NCI-H446 treated with DMSO at 0.1 percent for 48 hours (cell line): ENCODE measurements around the gene NAALADL2.
A peak's percentile ranks its signal among the peaks of the same experiment; 100 is the strongest.
"Not testable (repeated sequence)": the region's sequence is repeated elsewhere in the genome, so short reads cannot be mapped to it uniquely, and the experiment has no call there.

Source experiments
- DNase-seq: peaks from one replicate; lab custom pipeline; 2025; lab: John Stamatoyannopoulos, UW

NAALADL2 gene

DNA sequence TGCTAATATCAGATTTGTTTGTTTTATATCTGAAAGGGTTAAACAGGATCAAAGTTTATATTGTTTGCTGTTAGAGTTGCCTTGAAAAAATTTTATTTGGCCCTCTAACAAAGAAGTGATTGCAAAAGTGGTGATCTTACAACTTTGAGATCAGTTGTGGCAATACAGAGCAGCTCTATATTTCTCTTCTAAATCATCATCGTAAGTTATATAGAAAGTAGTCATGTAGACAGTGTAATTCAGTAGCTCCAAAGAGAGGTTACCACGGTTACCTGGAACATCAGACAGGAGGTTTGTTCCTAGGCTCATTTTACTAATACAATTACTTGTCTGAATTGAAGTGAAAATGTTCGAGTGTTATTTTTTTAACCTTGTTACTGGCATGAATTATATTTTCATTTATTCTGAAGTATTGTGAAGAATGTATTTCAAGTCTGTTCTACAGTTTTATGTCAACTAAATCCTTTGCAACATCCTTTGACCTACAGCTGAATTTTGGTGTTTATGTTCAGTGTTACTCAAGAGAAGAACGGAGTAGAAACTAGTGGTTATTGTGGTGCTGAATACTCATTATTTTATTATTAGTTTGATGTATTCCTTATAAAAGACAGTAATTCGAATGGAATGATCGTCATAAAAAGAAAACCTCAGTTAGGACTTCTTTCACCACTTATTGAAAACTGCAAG is 214.2 kb downstream of the NAALADL2 start:
- no peak for DNase-seq

DNA sequence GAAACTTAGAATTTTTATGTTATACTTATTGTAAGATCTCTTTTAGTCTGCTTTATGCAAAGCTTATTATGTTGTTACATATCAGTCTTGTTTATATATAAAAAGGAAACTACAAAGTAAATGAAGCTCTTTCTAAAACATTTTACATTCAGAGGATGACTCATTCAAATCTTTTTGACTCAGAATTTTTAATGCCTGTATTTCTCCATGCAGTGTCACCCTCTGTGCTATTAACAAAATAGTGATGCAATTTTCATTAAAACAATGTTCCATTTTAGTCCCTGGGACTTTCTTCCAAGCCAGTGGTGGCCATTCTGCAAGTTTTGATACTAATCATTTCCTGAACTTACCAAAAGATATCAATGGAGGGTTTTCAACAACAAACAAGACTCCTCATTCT is 216.1 kb downstream of the NAALADL2 start:
- no peak for DNase-seq

DNA sequence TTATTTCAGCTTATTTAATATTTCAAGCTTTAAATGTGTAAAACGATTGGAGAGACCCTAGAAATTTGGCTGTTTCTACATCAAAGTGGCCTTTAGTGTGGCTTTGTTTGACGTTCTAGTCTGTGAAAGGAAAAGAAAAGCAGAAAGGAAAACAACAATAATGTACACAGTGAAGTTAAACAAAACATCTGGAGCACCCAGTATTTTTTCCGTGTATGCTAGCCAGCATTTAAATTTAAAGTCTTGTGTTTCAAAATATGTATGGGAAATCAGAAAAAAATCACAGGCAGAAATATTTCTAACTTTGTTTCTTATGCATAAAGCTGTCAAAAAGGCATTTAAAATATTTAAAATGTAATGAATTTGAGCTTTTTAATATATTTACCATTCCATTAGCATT is 218.1 kb downstream of the NAALADL2 start:
- no peak for DNase-seq

DNA sequence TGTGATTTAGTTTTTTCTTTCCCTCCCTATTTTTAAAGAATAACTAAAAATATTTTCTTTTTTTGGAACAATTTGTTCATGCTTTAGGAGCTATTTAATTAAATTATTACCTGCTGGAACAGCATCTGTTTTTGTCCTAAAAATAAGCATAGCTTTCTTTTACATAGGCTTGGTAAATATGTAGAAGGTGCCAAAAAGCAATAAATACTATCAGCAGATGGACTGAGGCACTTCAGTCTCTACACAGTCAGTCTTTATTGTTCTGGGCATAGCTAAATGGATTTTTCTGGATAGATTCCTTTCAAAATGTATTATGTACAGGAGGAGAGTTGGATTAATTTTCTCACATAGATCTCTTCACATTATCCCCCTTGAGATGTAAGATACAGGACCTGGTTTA is 223.5 kb downstream of the NAALADL2 start:
- DNase-seq, result peak; percentile 97

DNA sequence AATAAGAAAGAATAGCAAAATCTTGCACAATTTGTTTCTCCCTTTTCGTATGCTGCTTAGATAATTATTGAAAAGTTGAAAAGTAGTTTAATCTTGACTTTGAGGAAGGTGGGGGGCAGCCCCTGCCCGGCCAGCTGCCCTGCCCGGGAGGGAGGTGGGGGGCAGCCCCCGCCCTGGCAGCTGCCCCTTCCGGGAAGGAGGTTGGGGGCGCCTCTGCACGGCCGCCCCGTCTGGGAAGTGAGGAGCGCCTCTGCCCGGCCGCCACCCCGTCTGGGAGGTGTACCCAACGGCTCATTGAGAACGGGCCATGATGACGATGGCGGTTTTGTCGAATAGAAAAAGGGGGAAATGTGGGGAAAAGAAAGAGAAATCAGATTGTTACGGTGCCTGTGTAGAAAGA is 228.0 kb downstream of the NAALADL2 start:
- DNase-seq, result not testable (repeated sequence)

DNA sequence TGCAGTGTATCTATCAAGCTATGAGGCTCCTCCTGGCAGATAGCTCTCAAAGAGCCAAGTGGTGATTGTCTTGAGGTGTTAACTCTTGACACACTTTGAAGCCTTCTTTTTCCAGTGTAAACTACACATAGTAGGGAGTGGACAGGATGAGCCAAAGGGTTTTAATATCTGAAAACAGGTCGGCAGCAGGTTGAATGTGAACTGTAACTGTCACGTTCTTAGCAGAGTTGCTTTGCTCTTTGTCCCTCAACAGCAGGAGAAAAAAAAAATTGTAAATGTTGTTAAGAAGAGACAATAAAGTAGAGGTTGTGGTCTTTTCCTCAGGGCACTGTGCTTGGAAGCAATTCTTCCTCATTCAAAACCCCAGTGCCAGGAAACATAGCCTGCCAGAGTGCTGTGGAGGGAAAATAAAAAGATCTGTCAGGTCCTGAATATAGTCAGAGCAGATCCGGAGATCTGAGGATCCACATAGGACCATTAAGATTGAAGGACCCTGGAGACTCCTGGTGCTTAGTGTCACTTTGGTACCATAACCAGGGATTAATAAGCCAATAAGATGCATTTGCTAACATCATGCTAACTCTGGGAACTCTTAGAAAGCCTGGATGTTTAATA is 229.7 kb downstream of the NAALADL2 start:
- peak; percentile 80 for DNase-seq

DNA sequence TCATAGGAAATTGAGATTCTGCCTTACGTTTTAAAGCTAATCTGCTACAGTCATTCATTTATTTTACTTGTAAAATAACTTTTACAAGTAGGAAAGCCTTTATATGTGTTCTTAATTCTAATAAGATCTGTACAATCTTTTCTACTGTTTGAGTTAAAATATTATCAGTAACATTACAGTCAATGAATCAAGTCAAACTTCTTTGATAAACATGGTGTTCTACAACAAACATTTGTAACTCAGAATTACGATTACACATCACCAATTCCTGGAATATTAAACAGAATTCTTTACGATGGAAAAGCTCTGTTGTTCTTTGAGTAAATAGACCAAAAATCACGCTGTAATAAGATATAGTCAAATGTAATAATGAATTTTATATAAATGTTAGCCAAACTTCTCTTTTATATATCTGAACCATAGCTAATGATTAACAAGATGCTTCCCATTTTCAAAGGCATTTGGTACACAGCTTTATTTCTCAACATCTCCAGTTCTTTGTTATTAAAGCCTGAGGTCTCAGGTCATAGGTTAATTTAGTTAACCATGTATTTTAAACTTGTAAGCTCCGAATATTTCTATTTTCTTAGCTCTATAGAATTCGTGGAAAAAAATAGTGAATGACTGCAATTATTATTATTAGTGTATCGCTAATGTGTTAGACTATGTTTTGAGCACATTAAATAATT is 232.4 kb downstream of the NAALADL2 start:
- no peak for DNase-seq

DNA sequence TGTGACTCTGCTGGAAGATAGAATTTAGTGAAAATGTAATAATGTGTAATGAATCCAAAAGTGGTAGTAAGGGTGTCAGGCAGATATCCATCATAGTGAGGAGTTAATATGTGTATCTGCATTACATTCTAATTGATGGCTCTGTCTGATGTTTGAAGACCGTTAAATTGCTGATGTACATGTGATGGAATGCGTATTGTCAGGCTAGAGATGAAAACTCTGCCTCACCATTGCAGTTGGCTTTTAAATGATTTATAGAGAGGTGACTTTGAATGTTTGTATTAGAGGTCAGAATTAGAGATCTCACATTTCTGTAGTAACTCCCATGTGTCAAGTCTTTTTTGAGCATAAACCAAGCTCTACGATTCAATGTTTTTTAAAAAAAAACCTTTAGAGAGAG is 234.6 kb downstream of the NAALADL2 start:
- DNase-seq, result no peak

DNA sequence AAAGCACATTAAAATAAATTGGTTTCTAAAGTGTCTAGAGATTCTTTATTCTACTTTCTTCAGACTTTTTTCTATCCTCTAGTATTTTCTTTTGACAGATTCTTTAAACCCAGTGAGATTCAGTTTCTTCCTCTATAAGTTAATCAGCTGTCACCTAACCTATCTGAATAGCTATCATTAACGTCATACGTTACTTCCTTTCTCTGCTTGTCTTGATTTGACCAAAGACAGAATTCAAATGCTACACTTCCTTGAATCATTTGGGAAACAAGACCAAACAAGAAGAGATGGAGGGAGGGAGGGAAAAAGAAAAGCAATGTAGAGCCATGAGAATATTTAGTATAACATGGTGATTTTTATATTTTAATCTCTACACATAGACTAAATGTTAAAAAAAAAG is 235.2 kb downstream of the NAALADL2 start:
- DNase-seq, result no peak

DNA sequence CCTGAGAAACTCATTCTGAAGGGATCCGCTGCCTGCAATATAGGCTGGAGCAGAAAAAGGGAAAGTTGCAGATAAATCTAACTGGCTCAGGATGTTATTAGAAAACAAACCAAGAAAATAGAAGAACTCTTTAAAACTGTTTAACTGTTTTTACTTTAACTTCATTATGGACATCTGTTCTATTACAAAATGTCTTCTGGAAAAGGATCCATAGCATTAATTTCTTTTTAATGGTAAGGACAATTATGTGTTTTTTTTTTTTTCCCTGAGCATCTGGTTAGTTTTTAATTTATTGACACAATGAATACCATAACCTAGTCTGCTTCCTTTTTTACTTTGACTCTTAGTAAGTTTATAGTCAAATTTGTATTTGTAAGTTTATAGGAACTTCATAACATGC is 239.5 kb downstream of the NAALADL2 start:
- DNase-seq, result no peak

DNA sequence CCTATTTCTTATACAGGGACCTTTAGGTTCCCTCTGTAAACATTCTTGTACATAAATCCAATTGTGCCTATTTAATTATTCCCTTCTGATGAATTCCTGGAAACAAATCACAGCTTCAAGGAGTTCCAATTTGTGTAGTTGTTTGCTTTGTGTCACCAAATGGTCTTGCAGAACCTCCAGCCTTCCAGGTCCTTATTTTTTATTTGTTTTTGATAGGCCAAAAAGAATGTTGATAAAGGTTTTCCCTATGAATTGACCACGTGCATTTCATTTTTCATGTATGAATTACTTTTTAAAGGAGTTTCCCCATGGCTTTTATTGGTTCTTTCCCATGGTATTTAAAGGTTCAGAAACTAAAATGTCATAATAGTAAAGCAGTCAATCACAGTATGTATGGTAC is 243.0 kb downstream of the NAALADL2 start:
- no peak for DNase-seq

DNA sequence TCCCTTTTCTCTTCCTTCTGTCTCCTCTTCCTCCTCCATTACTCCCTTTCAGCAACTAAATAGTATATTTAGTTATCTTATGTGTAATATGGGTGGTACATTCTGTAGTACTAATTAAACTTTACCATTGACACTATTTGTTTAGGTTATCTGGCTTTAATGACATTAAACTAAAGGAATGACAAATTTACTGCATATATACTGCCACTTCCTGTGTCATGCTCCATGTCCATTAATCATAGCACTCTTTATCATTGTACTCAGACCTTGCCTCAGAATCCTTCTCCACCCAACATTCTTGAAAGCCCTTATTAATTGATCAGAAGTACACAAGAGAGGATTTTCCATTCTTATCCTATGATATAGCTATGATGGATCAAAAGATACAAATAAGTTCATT is 244.2 kb downstream of the NAALADL2 start:
- DNase-seq, result no peak

DNA sequence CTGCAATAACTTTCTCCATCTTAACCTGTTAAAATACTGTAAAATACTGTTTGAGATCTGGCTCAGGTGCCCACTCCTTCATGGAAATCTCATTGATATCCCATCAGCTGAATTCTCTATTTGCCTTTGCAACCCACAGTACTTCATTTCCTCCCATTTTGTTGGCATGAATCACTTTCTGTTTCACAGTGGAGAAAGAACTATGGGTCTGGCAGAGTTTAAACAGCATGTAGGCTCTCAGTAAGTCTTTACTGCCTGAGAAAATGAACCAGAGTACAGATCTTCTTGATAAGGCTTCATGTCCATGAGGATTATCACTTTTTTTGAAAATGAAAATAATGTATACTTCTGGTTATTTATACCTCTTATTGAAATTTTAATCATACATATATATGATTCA is 245.9 kb downstream of the NAALADL2 start:
- no peak for DNase-seq

DNA sequence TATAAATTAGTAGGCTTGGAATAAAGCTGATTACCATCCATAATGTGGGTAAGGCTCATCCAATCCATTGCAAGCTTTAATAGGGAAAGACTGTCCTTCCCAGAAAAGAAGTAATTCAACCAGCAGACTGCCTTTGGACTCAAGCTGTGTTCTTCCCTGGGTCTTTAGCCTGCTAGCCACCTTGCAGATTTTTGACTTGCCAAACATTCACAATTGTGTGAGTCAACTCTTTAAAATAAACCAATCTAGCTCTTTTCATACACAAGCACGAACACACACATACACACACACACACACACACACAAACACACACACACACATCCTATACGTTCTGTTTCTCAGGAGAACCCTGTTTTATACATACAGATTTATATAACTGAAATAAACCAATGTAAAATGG is 248.1 kb downstream of the NAALADL2 start:
- DNase-seq, result no peak

DNA sequence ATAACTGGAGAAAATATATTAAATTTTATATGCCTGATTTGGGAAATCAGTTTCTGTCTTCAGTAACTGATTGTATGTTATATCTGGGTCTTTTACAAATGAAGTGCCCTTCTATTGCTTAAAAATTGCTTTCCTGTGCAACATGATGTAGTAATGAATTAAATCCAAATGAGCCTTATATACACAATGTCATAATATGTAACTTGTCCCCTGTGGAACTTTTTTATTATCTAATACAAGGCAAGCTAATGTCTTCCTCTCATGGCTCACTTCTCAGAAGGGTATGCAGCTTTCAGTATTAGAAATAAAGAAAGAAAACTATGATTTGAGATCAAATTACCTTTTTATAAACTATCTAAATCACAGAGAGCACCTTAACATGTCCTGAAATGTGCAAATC is 248.9 kb downstream of the NAALADL2 start:
- no peak for DNase-seq

DNA sequence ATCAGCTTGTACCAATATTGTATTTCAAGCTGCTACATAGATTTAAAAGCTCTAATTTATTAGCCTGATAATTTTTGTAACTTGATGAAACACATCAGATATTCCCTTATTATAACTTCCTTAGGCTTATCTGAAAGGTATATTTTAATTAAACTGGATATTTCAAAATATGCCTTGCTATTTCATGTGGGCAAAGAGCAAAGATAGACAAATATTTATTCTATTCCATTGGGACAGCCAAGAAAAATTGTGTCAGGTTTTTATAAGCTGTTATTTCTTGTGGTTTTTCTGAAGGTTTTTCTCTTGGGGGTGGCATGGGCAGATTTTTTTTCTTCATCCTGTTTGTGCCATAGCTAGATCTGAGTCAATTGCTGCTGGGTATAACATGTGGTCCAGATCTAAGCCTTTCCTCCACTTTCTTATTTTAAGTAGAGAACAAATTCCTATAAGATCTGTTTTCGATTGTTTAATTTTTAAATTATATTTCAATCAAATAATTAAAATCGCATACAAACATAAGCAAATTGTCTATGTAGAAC is 249.5 kb downstream of the NAALADL2 start:
- no peak for DNase-seq

DNA sequence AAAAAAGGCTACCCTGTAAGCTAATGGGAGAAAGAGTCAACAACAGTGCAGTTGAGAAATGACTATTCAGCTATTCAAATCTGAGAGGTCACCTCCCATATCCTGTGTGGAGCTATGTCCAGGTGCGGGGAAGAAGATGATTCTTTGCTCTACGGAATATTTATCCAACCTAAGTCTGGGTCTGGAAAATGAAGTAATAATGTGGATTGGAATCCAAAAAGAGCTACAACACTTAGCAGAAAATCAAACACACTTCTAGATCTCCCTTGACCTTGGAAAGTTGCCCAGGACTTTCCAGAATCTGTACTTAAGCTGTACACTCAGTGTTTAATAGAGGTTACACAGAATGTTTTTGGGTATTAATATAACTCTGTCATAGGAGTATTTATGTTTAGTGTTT is 251.9 kb downstream of the NAALADL2 start:
- no peak for DNase-seq

DNA sequence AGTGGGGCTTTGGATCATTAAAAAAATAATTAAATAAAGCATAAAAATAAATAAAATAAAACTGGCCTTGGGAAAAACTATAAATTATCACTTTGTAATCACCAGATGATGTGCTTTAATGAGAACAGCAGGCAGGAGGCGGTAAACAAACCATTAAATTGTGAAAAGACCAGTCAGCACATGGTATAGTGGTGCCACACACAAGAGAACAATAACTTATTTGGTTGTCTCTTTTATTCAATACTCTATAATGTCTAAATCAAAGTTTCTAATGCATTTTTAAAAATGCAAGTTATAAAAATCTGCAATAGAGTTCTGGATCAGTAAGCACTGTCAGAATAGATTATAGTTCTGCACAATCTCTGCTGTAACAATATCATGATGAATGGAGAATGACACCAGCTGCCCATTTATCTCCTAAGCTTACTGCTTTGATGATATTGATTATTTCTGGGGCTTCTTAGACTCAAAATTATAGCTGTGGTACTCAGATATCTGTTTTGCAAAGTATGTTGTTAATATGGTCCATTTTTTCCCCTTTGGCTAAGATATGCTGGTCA is 259.3 kb downstream of the NAALADL2 start:
- no peak for DNase-seq

DNA sequence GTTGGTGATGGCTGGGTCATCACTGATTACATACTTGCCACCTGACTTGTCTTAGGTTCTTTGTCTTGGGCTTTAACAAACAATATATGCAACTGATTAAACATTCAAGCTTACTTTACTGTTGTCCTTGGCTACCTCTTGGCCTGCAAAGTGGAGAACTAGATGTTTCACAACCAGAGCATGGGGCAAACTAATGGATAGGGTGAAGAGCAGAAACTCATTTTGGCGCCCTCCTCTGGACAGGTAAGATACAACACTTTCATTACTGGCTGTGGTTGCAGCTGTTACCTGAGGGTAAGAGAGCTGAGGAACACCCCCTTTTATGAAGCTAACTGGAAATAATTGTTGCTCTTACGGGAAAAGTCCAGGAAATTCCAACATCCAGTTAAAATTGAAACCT is 262.1 kb downstream of the NAALADL2 start:
- no peak for DNase-seq

DNA sequence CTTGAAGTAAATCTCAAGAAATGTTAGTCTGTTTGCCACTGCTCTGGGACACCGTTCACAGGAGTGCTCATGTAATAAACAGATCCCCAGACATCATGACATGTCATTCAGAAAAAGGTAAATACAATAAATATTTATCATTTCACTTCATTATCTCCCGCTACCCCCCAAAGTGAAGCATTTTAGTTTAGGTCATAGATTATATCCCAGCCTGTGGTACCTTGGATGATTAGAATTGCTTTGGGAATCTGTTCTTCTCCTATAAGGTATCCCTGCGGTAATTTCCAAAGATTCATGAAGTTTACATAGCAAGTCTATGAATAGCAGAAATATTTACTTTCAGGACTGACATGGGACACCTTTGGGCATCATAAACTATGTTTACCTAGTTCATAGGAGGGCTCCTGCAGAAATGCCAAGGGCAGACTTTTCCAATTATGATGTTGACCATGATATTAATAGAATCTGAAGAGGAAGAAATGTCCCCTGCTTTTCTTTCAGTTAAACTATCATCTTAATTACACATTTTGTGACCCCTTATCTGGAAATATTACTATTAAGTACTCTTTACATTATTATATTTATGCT is 268.0 kb downstream of the NAALADL2 start:
- DNase-seq, result no peak

DNA sequence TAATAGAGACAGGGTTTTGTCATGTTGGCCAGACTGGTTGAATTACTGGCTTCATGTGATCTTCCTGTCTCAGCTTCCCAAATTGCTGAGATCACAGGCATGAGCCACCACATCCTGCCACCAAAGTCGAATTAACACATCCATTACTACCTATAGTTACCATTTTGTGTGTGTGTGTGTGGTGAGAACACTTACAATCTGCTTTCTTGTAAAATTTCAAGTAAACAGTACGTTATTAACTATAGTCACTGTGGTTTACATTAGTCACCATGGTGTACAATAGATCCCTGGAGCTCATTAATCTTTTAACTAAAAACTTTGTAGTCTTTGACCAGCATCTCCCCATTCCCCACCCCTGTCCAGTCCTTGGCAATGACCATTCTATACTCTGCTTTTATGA is 270.0 kb downstream of the NAALADL2 start:
- no peak for DNase-seq

DNA sequence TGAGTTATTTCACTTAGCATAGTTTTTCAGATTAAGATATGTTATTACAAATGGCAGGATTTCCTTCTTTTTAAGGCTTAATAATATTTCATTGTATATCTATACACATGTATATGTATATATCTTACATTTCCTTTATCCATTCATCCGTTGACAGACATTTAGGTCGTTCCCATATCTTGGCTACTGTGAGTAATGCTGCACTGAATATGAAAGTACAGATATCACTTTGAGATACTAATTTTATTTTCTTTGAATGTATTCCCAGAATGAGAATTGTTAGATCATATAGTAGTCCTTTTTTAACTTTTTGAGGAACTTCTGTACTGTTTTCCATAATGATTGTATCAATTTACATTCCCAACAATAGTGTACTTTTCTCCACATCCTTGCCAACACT is 270.4 kb downstream of the NAALADL2 start:
- DNase-seq, result no peak

DNA sequence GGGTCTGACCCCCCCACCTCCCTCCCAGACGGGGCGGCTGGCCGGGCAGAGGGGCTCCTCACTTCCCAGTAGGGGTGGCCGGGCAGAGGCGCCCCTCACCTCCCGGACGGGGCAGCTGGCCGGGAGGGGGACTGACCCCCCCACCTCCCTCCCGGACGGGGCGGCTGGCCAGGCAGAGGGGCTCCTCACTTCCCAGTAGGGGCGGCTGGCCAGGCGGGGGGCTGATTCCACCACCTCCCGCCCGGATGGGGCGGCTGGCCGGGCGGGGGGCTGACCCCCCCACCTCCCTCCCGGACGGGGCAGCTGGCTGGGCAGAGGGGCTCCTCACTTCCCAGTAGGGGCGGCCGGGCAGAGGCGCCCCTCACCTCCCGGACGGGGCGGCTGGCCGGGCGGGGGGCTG is 272.7 kb downstream of the NAALADL2 start:
- not testable (repeated sequence) for DNase-seq
